COLO829 (cell line): ENCODE data around the gene PHYKPL.

Experiments
- DNase-seq: peaks from one replicate; pipeline ENCODE4 v3.0.0; 2012; ENCODE audit warnings: low spot score

The PHYKPL gene

DNA sequence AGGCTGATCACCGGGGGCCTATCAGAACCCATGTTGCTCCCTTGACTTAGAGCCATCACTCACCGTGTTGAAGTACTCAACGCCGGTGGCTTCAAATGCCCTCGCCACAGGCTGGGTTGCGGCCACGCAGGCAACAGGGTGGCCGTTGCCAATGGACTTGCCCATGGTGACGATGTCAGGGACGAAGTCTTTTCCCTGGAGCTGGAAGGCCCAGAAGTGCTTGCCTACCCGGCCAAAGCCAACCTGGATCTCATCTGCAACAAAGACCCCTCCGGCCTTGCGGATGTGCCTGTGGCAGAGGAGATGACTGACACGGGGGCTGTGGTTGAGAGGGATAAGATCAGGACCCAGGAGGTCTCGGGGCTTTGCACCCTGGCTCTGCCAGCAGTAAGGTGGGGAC lies 10.3 kb downstream of the PHYKPL start:
- no peak for DNase-seq

DNA sequence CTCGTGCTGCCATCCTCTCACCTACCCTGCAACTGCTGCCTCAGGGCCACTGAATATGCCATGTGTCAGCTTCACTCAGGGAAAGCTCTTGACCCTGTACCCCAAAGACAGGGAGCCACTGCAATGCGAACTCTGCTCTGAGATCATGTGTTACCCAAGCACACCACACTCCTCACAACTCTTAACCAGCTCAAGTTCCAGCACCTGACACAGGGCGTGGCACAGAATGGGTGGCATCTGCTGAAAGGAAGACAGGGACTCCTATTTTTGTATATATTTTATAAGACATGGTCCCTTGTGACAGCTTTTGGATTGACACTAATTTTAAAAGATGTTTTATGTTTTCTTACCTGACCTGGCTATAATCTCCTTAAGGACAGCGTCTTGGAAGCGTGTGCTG lies 10.7 kb downstream of the PHYKPL start:
- DNase-seq: no peak

DNA sequence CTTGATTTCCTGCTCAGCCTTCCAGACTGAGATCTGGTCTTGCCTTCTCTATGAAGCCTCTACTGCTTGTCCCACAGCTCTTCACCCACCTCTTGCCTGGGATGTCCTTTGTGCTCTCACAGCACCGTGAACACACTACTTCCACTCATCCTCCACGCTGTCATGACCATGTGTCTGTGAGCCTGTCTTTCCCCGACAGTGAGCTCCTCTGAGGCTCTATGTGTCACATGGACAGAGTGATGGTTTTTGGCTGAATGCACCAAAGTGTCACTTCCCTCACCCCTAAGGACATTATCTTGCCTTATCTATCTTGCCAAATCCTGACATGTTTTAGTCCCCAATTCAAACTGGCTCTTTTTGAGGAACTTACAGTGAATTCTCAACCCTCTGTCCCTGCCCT lies 11.3 kb downstream of the PHYKPL start:
- no peak for DNase-seq

DNA sequence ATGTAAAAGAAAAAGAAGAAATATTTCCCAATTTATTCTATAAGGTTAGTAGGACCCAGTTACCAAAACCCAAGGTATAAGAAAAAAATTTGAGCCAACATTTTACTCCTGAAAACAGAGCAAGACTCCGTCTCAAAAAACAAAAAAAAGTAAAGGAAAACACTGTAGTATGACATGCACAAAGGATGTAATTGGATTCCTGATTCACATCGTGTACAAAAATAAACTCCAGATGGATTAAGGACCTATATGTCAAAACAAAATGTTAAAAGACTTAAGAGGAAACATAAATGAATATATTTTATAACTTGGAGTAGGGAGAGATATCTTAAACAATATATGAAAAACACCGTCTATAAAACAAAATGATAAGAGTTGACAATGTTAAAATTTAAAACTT lies 13.8 kb downstream of the PHYKPL start:
- DNase-seq: no peak

DNA sequence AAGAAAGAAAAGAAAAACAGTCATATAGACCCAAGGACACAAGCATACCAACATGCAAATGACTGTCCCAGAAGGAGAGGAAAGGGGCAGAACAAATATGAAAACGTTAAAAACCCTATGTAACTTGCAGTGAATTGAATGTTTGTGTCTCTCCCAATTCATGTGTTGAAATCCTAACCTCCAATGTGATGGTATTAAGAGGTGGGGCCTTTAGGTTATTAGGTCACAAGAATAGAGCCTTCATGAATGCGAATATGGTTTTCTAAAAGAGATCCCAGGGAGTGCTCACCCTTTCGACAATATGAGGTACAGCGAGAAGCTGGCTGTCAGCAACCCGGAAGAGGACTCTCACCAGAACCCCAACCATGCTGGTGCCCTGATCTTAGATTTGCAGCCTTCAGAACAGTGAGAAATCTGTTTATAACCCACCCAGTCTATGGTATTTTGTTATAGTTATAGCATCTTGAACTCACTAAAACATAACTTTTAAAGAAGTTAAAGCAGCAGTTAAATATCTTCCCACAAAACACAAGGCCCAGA lies 14.3 kb downstream of the PHYKPL start:
- DNase-seq: no peak

DNA sequence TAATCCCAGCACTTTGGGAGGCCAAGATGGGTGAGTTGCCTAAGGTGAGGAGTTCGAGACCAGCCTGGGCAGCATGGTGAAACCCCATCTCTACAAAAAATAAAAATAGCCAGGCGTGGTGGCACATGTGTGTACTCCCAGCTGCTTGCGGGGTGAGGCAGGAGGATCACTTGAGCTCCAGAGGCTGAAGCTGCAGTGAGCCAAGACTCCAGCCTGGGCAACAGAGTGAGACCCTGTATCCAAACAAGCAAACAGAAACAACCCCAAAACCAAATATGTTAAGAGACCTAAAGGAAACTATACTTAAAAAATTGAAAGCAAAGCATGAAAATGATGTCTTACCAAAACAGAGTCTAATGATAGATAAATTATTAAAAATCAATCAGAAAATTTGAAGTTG lies 15.8 kb downstream of the PHYKPL start:
- no peak for DNase-seq

DNA sequence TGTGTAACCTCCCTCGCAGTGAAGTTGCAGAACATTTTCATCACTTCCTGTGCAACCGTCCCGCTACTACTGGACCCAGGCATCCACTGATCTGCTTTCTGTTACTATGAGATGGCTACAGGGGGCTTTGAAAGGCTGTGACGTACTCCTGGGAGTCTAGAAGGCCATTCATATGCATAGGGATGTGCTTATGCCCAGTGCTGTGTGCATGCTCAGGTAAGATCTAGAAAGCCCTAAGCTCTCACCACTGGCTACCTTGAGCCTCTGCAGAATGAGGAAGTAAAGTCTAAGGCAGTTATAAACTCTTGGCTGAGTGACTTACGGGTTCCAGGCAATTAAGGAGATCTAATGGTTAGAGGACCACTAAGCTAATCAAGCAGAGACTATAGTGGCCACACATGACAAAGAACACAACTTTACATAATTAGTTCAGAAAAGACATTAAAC lies 16.5 kb downstream of the PHYKPL start:
- no peak for DNase-seq

DNA sequence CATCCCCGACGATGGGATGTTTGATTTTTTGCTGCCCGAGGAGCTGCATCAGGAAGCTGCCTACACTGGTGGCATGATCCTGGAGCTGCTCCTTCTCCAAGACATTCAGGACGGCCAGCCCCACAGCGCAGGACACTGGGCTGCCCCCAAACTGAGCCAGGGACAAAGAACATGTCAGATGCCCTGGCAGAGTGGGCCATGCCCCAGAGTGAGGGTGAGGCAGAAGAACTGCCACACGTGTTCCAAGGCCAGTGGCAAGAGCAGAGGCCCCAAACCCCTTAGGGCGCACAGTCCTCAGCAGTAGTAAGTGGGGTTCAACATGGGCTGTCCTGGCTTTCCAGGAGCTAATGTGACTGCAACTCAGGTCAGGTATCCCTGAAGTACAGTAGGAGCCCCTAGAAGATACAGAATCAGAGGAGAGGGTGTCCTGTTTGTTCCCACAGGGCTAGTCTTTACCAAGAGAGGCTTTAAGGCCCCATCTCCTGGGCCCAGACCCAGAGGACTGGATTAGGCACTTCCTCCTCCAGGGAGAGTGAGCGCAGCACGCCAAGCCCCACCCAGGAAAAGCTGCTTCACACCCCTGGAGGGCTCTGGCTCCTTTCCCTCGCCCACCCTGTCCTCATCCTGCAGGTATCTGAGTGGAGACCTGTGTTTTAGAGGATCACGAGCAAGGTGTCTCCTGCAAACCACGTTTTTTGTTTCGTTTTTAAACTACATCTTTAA lies 17.2 kb downstream of the PHYKPL start:
- no peak for DNase-seq

DNA sequence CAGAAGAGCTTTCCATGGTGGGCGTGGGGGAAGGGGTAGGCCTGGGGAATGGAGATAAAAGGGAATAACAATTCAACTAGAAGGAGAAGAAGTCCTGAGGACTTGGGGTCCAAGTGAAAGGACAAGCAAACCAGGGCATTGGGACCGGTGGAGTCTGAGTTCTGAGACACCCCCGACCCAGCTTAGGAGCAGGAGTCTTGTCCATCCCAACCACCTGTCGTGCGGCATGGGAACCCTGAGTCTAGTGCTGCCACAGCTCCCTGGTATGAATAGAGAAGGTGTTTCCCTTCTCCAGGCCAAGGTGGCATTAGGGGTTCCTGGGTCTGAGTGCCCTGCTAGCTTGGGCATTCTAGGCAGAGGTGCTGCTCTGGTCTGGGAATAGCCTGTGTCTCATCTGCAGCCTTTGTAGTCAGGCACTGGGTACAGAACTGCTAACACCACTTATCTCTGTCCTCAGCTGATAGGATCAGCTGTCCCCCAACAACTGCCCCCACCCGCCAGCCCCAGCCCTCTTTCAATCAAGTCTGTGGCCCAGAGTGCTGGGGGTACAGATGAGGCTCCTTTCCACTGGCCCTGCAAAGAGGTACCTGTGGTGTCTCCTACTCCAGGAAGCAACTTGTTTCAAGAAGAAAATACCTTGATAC lies 18.3 kb downstream of the PHYKPL start:
- no peak for DNase-seq

DNA sequence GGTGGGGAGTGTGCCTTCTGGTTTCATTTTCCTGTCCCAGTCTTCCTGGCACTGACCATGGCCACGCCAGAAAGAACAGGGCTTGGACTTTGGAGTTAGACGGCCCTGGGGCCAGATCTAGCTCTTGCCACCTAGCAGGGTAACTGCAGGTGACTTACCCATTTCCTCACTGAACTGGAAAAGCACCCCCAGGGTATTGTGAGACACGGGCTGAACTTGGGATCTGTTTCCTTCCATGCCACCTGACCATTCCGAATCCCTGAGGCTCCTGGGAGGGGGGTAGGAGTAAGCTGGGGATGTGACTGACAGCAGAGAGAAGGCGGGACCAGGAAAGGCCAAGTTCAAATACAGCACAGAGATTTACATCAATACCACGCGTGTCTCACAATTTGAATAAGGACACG lies 18.9 kb downstream of the PHYKPL start:
- no peak for DNase-seq

DNA sequence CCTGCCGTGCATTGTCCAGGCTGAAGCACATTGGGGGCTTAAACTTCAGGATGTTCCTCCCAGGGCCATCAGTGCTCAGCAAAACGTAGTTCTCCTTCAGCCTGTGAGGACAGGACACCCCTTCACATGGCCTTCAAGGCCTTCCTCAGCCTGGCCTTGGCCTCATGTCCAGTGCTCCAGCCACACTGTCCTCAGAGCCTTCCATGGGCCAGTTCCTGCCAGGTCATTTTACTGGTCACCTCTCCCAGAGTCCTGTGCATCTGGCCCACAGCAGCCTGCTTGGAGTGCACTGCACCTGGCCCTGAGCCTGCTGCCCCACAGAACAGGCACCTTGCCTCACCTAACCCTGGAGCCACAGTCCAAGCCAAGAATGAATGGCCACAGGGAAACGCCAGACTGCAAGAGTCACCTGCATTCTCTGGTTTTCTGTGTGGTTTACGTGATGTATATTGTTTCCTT lies 19.6 kb downstream of the PHYKPL start:
- no peak for DNase-seq

DNA sequence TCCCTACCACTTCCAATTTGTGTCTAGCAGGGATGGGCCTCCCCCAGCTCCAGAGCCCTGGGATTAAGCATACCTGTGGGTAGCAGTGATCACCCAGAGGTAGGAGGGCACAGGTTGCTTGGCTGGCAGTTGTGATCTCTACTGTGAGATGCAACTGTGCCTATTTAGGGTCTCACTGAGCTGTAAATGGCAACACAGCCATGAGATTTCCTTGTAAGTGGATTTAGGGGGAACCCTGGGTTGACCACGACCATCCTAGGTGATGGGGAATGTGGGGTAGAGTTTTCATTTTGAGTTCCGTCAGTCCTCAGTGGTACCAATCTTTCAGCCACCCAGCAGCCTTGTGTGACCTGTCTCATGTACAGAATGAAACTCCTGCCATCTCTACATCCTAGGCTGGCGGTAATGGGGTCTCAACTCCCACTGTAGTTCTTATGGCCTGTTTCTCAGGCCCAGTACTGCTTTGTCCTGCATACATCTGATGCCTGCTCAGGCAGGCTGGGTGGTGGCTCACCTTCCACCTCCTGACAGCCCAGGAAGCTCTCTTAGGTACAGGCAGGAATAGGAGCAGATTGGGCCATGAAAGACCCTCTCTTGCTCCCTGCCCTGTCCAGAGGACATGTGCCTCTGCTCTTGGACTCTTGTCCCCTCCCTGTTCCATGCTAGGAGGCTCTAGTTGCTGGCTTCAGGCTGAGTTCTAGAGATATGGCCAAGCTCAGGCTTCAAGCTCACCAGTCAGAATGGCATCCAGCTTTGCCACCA lies 20.2 kb downstream of the PHYKPL start:
- no peak for DNase-seq

DNA sequence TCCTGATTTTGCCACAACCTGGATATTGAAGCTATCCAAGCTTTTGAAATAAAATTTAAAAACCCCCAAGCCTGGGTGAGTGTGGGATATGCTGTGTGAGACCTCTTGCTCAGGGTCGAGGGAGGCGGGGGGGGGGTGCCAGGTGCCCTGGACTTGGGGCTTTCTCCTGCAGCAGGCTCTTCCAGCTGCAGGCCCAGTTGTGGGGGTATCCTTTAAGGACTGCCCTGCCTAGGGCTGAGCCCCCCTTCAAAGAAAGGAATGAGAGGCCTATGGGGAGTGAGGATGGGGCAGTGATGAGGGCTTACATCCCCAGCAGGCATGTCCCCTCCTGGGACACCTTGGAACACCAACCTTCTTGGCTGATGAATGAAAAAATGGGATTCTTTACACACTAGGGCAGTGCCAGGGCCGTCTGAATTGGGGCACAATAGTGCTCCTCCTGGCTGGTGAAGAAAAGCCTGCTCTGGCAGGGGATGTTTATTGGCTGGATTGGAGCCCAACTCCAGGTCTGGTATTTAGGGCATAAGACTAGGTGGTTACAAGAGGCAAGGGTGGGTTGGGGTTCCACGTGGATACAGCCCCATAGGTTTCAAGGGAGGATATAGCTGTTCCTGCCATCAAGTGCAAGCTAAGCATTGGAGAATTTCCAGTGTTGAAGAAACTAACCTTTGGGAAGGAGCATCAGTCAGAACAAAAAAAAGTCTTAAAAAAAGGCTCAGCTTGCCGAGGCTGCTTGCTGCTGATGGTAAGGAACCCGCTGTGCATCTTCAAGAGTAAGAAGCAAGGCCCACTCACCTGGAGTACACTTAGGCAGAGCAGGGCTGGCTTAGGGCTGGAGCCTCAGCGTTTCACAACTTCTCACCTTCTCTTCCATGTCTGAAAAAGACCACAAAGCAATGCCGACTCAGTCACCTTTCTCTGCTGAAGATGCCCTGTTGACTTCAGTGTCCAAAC lies 21.2 kb downstream of the PHYKPL start:
- DNase-seq: no peak

DNA sequence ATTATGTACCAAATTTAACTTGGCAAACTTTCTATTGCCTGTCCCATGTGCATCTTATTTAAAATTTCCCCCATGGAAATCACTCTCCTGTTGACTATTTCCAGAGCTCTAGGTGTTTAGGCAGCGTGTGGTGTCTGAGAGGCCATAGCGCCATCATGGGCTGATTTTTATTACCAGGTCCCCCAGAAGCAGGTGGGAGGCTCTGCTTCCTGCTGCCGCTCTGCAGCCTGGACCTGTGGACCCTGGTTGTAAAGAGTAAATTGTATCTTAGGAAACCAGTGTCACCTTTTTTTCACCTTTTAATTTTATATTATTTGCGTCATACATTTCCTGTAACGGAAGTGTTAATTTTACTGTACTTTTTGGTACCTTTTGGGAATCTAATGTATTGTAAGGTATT lies 21.9 kb downstream of the PHYKPL start:
- no peak for DNase-seq

DNA sequence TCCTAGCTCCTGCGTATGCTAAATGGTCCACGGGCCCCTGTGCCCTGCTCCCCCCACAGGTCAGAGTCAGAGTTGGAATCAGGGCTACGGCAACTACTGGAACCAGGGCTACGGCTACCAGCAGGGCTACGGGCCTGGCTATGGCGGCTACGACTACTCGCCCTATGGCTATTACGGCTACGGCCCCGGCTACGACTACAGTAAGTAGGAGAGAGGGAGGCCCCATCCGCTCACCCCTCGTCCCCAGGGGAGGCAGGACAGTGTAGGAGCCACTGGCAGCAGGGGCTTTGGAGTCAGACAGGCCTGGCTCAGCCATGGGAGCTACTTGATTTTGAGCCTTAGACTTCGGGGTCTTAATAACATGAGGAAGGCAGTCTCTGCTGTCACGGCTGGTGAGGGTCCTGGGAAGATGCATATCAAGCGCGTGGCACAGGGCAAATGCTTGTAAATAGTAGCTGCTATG lies 22.5 kb downstream of the PHYKPL start:
- no peak for DNase-seq

DNA sequence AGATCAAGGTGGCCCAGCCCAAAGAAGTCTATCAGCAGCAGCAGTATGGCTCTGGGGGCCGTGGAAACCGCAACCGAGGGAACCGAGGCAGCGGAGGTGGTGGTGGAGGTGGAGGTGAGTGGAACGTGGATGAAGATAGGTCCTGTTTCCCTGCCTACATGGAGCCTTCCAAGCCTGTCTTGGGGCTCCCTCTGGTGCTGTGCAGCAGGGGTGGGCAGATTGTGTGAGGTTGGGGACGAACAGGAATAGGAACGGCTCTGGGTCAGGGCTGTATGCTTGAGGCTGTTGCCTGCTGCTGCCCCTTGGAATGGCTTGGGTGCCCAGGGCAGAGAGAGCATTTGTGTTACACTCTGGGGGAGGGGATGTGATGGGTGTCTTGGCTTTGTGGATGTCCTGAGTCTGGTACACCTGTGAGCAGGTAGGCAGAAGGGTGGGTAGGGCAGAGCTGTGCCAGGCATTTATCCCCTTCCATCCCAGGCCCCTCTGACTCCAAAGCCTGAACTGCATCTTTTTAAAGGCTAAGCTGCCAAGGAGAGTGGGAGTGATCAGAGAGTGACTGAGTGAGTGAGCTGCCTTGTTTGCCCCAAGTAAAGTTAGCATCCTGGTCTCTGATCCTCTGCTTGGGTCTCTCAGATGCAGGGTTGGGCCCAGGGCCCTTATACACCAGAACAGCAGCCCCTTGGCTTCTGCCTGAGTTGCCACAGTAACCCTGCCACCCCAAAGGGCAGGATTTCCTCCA lies 23.1 kb downstream of the PHYKPL start:
- no peak for DNase-seq

DNA sequence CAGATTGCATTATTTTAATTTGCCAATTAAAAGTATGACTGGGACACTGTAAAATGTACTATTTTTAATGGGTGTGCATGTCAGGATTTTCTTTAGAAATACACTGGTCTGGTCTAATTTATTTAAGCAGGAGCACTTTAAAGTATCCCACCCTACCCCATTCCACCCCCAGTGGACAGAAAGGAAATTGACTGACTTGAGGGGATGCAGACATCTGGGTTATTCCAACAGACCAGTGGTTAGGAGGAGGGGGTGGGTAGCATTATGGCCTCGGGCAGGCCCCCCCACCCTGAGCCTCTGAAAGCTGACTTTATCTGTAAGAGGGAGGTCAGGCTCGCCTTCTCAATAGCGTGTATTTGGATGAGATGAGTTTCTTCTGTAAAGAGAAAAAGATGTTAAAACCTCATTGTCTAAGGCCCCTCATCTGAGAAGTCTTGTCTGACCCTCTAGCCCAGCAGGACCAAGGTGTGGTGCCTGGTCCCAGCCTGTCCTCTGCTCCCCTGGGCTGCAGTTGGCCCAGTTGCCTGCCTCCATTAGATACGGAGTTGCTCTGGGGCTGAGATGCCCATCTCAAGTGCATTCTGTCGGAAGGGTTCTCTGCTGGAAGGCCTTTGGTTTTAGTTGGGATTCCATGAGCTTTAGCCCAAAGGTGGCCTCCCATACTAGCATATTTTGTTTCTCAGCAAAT lies 23.9 kb downstream of the PHYKPL start:
- no peak for DNase-seq

DNA sequence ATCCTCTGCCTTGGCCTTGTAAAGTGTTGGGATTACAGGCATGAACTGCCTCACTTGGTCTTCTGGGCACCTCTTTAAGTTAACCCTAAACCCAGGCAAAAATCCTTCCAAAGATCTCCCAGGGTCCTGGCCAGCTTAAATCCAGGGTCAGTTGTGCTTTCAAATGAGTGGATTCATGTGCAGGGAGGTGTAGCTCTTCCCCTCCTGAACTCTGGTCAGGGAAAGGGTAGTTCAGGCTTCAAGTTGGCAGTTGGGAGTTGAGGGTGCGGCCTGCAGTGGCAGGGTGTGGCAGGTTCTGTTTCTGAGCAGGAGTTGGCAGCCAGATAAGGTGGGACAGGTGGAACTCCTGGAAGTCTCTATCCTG lies 24.7 kb downstream of the PHYKPL start:
- no peak for DNase-seq

DNA sequence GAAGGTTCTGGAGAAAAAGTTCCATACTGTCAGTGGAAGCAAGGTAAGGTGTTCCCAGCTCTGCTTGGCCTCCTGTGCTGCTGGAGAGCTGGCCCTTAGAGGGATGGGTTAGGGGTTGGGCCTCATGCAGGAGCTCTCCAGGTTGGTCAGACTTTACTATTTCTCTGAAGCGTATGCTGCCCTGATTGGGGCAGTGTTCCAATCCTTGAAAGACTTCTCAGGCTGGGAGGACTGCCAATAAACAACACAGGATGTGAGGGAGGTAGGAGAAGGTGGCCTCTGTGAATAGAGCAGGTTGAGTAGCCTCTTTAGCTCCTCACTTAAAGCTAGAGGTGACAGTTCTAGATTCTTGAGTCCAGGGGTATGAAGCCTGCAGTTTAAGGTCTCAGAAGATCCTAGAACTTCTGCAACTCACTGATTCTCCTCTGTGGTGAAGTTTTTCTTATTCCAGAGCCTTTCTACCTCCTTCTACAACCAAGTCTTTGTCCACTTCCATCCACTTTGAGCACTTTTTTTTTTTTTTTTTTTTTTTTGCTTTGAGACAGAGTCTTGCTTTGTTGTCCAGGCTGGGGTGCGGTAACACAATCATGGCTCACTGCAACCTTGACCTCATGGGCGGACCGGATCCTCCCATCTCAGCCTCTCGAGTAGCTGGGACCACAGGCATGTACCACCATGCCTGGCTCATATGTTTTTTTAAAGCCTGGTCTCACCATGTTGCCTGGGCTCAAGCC lies 25.3 kb downstream of the PHYKPL start:
- peak; percentile 54 for DNase-seq
